Prostate gland (tissue), 2 donors: ENCODE measurements around the gene LPP. TPM values are rescaled to one million over a fixed set of nuclear protein-coding genes. Genes with fewer than 3 reads are reported as not detected.

Experiments used
- DNase-seq: peaks from one replicate; pipeline ENCODE4 v3.0.0-alpha.2; 2019; ENCODE audit warnings: low spot score
- H3K27ac ChIP-seq, 2 donors: fragments of 200-600 bp; sonication (generic); 2 replicates each; pipeline ENCODE4 v1.5.1; 2017 to 2019
- H3K27me3 ChIP-seq: fragments of 200-600 bp; sonication (generic); replicated peaks from 2 replicates; pipeline ENCODE4 v1.5.1; 2019; ENCODE audit not compliant: insufficient read depth
- H3K36me3 ChIP-seq, 2 donors: fragments of 200-600 bp; sonication (generic); 1 replicate in 1 of 2; 2 replicates in 1 of 2; pipeline versions ENCODE4 v1.5.1 to v1.8.1; 2017 to 2019
- H3K4me1 ChIP-seq: fragments of 200-600 bp; sonication (generic); replicated peaks from 2 replicates; pipeline ENCODE4 v1.5.1; 2019
- H3K4me3 ChIP-seq, 2 donors: fragments of 200-600 bp; sonication (generic); 2 replicates each; pipeline ENCODE4 v1.5.1; 2017 to 2019
- H3K9me3 ChIP-seq: fragments of 200-600 bp; sonication (generic); 2 replicates; pipeline ENCODE4 v1.5.1; 2017
- CTCF ChIP-seq, 4 experiments: fragments of 200-600 bp in 2 of 4; fragments of 450-650 bp in 2 of 4; sonication (generic) in 2 of 4; IDR thresholded peaks; 1 replicate in 3 of 4; 2 replicates in 1 of 4; pipeline ENCODE4 v1.5.1; 2016 to 2019; ENCODE audit warnings: antibody characterized with exemption in 4 of 4, mild to moderate bottlenecking in 2 of 4, moderate library complexity in 2 of 4
- POLR2A ChIP-seq: fragments of 450-650 bp; IDR thresholded peaks from one replicate; pipeline ENCODE4 v1.6.1; 2016; ENCODE audit warnings: antibody characterized with exemption, mild to moderate bottlenecking
- POLR2AphosphoS5 ChIP-seq: sonication (generic); formaldehyde crosslinking; IDR thresholded peaks from one replicate; pipeline ENCODE4 v1.6.1; 2017; ENCODE audit warnings: antibody characterized with exemption
- WGBS: methylation state at CpG from one replicate; pipeline ENCODE4 v1.1.5; 2018; 5-methylcytosine and 5-hydroxymethylcytosine counted together
- intact Hi-C: fragments of 100-400 bp; cut with DNase I; formaldehyde crosslinking; loops from one replicate; pipeline ENCODE4 v1.14.2; 2022
- total RNA-seq, 2 donors: library from RNA; depleted of rRNA; stranded (reverse); fragments of >200 nt; gene quantifications; one replicate each; pipeline ENCODE4 v1.1.0, GENCODE V29; 2016

The LPP gene
- total RNA-seq, 2 donors from 2014 or later: 219 to 248 TPM

- H3K4me1 ChIP-seq: peaks cover 5% of the 10 kb centered on the region
Measured at GRCh38 chr3:188170461-188171459, 16.8 kb downstream of the LPP start.

GRCh38 chr3:188171682-188172467 lies 17.9 kb downstream of the LPP start:
- Histone ChIP-seq H3K27ac (peak overlapping the region; percentile 15 to 33), H3K36me3 (no peaks in the 10 kb centered on the region), H3K4me1 (peaks cover 5% of the 10 kb centered on the region), H3K4me3 (no peak overlapping the region), H3K27me3 (no peaks in the 10 kb centered on the region), H3K9me3 (no peaks in the 10 kb centered on the region)
- TF ChIP-seq POLR2AphosphoS5: no peak
- no peak for TF ChIP-seq POLR2A
- TF ChIP-seq CTCF (IDR thresholded peaks at IDR 0.05): no peak
- intact Hi-C loops: no loop called here
- WGBS: 81% methylated on average over 5 of the region's 5 CpGs
- DNase-seq: no peak

More at GRCh38 chr3:188170461-188171459, 16.8 kb downstream of the LPP start:
- Histone ChIP-seq H3K27ac (peak overlapping the region; percentile 15 to 26), H3K4me3 (no peak overlapping the region), H3K36me3 (no peaks in the 10 kb centered on the region), H3K27me3 (no peaks in the 10 kb centered on the region), H3K9me3 (no peaks in the 10 kb centered on the region)
- intact Hi-C loops: no loop called here
- WGBS: 75% methylated on average over 8 of the region's 8 CpGs
- TF ChIP-seq POLR2AphosphoS5 (peak; percentile 16), CTCF (IDR thresholded peaks at IDR 0.05) (no peak), POLR2A (no peak)
- no peak for DNase-seq

GRCh38 chr3:188174317-188175044 lies 20.5 kb downstream of the LPP start:
- peaks cover 12% of the 10 kb centered on the region for H3K4me1 ChIP-seq
- 84% methylated on average over 9 of the region's 9 CpGs for WGBS
- no peaks in the 10 kb centered on the region for H3K27me3 ChIP-seq
- H3K36me3 ChIP-seq: no peaks in the 10 kb centered on the region
- intact Hi-C loops: loop anchor here (5.0 kb wide), 1 partner anchor 122 kb away; no protein-coding TSS in a partner anchor
- no peak overlapping the region for H3K4me3 ChIP-seq
- DNase-seq: no peak
- H3K9me3 ChIP-seq: no peaks in the 10 kb centered on the region
- no peak overlapping the region for H3K27ac ChIP-seq
- TF ChIP-seq POLR2A (no peak), CTCF (IDR thresholded peaks at IDR 0.05) (no peak), POLR2AphosphoS5 (no peak)

GRCh38 chr3:188176476-188176875 lies 22.5 kb downstream of the LPP start:
- intact Hi-C loops: loop anchor here (5.0 kb wide), 1 partner anchor 124 kb away; no protein-coding TSS in a partner anchor
- H3K27ac ChIP-seq: peak overlapping the region; percentile 70 to 77
- no peaks in the 10 kb centered on the region for H3K9me3 ChIP-seq
- DNase-seq: no peak
- H3K36me3 ChIP-seq: no peaks in the 10 kb centered on the region
- no peaks in the 10 kb centered on the region for H3K27me3 ChIP-seq
- H3K4me3 ChIP-seq: no peak overlapping the region
- peaks cover 12% of the 10 kb centered on the region for H3K4me1 ChIP-seq
- TF ChIP-seq POLR2A (no peak), POLR2AphosphoS5 (no peak), CTCF (IDR thresholded peaks at IDR 0.05) (no peak)
